Testis (tissue), 3 donors: ENCODE results near the gene TCF12. TPM values are rescaled to one million over a fixed set of nuclear protein-coding genes. Genes with fewer than 3 reads are reported as not detected.

Experiments used
- DNase-seq: peaks from one replicate; pipeline ENCODE4 v3.0.0-alpha.2; 2019
- H3K27ac ChIP-seq, 2 donors: fragments of 200-600 bp; sonication (generic); one replicate each; pipeline ENCODE4 v1.5.1; 2019
- H3K27me3 ChIP-seq: fragments of 200-600 bp; sonication (generic); one replicate; pipeline ENCODE4 v1.5.1; 2019
- H3K36me3 ChIP-seq: fragments of 200-600 bp; sonication (generic); one replicate; pipeline ENCODE4 v1.5.1; 2017; ENCODE audit warnings: low read depth; ENCODE audit errors: missing control alignments
- H3K4me1 ChIP-seq: fragments of 200-600 bp; sonication (generic); one replicate; pipeline ENCODE4 v1.5.1; 2019
- H3K4me3 ChIP-seq, 2 donors: fragments of 200-600 bp; sonication (generic); one replicate each; pipeline ENCODE4 v1.5.1; 2017 to 2019
- H3K9me3 ChIP-seq: fragments of 200-600 bp; sonication (generic); one replicate; pipeline ENCODE4 v1.5.1; 2017
- POLR2A ChIP-seq: fragments of 450-650 bp; IDR thresholded peaks from one replicate; pipeline ENCODE4 v1.6.1; 2017; ENCODE audit warnings: antibody characterized with exemption, mild to moderate bottlenecking, moderate library complexity
- WGBS, 2 donors: methylation state at CpG; one replicate each; pipeline ENCODE4 v1.1.5; 2018; 5-methylcytosine and 5-hydroxymethylcytosine counted together
- intact Hi-C: fragments of 100-400 bp; cut with DNase I; formaldehyde crosslinking; loops from one replicate; pipeline ENCODE4 v1.15.1; 2023; ENCODE audit warnings: low total_unique reads
- polyA plus RNA-seq: library from polyadenylated mRNA; stranded (reverse); fragments of 350-450 nt; fragmentation: Illumina TruSeq; extraction: RNeasy Lipid Tissue Mini Kit (QIAGEN cat#74804); gene quantifications from one replicate; pipeline ENCODE4 v1.2.3, GENCODE V29; 2014; ENCODE audit warnings: low read depth, low replicate concordance; ENCODE audit not compliant: insufficient read depth
- total RNA-seq, 2 donors: library from RNA; depleted of rRNA; stranded (reverse); fragments of >200 nt; gene quantifications; one replicate each; pipeline ENCODE4 v1.2.3, GENCODE V29; 2016
- TF ChIP-seq, protein P1 (sequence below), 3 experiments: fragments of 450-650 bp in 2 of 3; fragments of 200-600 bp in 1 of 3; sonication (generic) in 1 of 3; IDR thresholded peaks; one replicate each; pipeline ENCODE4 v1.5.1; 2016 to 2019; ENCODE audit warnings: antibody characterized with exemption in 3 of 3, mild to moderate bottlenecking in 2 of 3, moderate library complexity in 1 of 3

The TCF12 gene
- total and polyA plus RNA-seq, 3 donors from 2014 or later, result 51.8 to 152 (median 146) TPM

DNA sequence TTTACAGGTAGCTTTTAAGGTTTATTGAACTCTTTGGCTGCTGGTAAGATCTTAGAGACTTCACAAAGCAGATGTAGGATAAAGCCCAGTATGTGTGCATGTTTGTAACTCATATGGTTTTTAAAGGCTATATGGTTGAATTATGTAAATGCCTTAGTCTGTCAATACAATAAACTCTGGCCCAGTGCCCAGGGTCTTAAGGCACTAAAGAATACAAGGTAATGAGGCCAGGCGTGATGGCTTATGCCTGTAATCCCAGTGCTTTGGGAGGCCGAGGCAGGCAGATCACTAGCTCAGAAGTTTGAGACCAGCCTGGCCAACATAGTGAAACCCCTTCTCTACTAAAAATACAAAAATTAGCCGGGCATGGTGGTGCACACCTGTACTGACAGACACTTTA is 287.6 kb downstream of the TCF12 start:
- Histone ChIP-seq H3K36me3 (no peaks in the 10 kb centered on the region), H3K27ac (no peak overlapping the region), H3K9me3 (no peaks in the 10 kb centered on the region), H3K4me3 (no peak overlapping the region), H3K27me3 (no peaks in the 10 kb centered on the region), H3K4me1 (no peaks in the 10 kb centered on the region)
- no peak for DNase-seq
- intact Hi-C loops, result no loop called here
- TF ChIP-seq, protein P1, sequence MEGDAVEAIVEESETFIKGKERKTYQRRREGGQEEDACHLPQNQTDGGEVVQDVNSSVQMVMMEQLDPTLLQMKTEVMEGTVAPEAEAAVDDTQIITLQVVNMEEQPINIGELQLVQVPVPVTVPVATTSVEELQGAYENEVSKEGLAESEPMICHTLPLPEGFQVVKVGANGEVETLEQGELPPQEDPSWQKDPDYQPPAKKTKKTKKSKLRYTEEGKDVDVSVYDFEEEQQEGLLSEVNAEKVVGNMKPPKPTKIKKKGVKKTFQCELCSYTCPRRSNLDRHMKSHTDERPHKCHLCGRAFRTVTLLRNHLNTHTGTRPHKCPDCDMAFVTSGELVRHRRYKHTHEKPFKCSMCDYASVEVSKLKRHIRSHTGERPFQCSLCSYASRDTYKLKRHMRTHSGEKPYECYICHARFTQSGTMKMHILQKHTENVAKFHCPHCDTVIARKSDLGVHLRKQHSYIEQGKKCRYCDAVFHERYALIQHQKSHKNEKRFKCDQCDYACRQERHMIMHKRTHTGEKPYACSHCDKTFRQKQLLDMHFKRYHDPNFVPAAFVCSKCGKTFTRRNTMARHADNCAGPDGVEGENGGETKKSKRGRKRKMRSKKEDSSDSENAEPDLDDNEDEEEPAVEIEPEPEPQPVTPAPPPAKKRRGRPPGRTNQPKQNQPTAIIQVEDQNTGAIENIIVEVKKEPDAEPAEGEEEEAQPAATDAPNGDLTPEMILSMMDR (IDR thresholded peaks at IDR 0.05), result no peak
- no peak for TF ChIP-seq POLR2A
- 89 to 95% methylated on average over 3 of the region's 3 CpGs for WGBS, 2 donors

DNA sequence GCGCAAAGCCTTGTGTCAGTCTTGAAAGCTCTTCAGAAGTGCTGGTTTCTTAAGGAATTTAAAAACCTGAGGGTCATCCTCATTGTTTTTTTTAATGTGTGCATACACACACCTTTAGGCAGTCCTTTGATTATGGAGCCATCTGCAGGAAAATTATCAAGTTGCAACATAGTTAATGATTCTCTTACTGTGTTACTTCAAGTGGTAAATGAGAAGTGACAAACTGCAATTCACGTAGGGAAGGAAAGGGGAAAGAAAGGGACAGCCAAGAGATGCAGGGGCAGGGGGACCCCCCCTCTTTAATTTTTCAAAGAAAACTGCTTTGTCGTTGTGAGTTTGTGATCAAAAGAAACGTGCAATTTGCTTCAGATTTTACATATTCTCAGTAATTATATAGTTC is 295.4 kb downstream of the TCF12 start:
- 33 to 36% methylated on average over 4 of the region's 4 CpGs for WGBS, 2 donors
- H3K9me3 ChIP-seq, result no peaks in the 10 kb centered on the region
- peaks cover 8% of the 10 kb centered on the region for H3K4me1 ChIP-seq
- no peak for DNase-seq
- H3K4me3 ChIP-seq, result no peak overlapping the region
- no peak for TF ChIP-seq POLR2A
- TF ChIP-seq, protein P1 (IDR thresholded peaks at IDR 0.05), result peak; percentile 27 to 52 (median 45)
- intact Hi-C loops, result no loop called here
- no peak overlapping the region for H3K27ac ChIP-seq
- H3K27me3 ChIP-seq, result no peaks in the 10 kb centered on the region
- H3K36me3 ChIP-seq, result no peaks in the 10 kb centered on the region

DNA sequence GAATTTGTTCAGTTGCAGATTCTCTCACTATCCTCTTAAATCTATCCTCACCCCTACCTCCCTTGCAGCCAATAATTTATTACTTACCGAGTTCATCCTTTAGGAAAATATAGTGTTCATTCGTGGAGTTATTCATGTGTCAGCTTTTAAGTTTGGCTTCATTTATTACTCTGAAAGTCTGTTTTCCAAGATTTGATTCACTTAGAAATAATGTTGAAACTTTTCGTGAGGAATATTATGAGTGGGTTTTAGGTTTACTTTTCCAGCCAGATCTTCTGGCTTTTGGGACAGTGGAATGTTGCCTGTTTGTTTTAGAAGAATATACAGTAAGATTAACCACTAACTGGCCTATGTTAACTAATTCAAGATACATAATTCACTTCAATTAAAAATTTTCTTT is 296.9 kb downstream of the TCF12 start:
- 41 to 44% methylated on average over 3 of the region's 3 CpGs for WGBS, 2 donors
- Histone ChIP-seq H3K36me3 (no peaks in the 10 kb centered on the region), H3K27me3 (no peaks in the 10 kb centered on the region), H3K4me3 (no peak overlapping the region), H3K9me3 (no peaks in the 10 kb centered on the region), H3K27ac (no peak overlapping the region), H3K4me1 (peaks cover 13% of the 10 kb centered on the region)
- intact Hi-C loops, result no loop called here
- no peak for DNase-seq
- TF ChIP-seq, protein P1 (IDR thresholded peaks at IDR 0.05), result no peak
- no peak for TF ChIP-seq POLR2A

DNA sequence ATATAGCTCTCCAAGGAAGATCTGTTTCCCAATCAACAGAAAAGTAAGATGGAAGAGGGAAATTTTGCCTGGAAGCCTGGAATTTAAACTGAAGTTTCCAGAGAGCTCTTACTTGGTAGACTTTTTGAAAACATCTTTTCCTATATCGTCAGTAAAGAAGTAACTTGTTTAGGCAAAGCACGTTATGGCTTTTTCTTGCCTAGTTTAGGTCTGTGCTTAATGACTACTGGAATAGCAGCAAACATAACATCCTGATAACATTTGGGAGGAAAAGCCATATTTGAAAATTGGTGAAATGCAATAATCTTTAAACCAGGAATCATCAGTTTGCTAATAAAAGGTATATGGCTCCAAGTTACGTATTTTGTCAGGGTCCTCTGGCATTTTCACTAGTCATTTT is 297.4 kb downstream of the TCF12 start:
- intact Hi-C loops, result no loop called here
- Histone ChIP-seq H3K4me3 (no peak overlapping the region), H3K9me3 (no peaks in the 10 kb centered on the region), H3K27me3 (no peaks in the 10 kb centered on the region), H3K4me1 (peaks cover 17% of the 10 kb centered on the region), H3K27ac (peak overlapping the region in 1 of 2 donors; percentile 0), H3K36me3 (no peaks in the 10 kb centered on the region)
- WGBS, 2 donors, result 60 to 63% methylated on average over 3 of the region's 3 CpGs
- TF ChIP-seq POLR2A, result no peak
- TF ChIP-seq, protein P1 (IDR thresholded peaks at IDR 0.05), result no peak
- no peak for DNase-seq

DNA sequence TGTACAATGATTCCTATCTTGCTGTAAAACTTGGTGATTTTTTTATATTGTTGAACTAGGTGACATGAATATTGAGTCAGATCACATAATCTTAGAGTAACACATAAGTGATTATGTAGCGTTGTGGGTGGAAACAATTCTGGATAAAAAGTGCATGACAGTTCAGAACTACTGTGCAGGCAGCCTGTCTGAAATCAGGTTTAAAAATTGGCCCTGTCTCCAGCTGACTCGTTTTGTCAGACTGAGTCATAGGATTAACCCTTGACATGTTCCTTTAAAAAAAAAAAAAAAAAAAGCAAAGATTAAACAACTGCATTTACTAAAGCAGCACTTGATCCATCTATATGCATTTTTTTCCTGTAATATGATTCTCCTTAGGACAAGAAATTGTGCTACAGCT is 297.8 kb downstream of the TCF12 start:
- no peaks in the 10 kb centered on the region for H3K36me3 ChIP-seq
- H3K27ac ChIP-seq, result peak overlapping the region in 1 of 2 donors; percentile 0
- WGBS, 2 donors, result 14 to 36% methylated on average over 2 of the region's 2 CpGs
- no peak overlapping the region for H3K4me3 ChIP-seq
- no peaks in the 10 kb centered on the region for H3K27me3 ChIP-seq
- peaks cover 18% of the 10 kb centered on the region for H3K4me1 ChIP-seq
- intact Hi-C loops, result no loop called here
- no peak for DNase-seq
- H3K9me3 ChIP-seq, result no peaks in the 10 kb centered on the region
- TF ChIP-seq, protein P1 (IDR thresholded peaks at IDR 0.05), result no peak
- TF ChIP-seq POLR2A, result no peak
